GM23338 (cell line): ENCODE measurements around the gene CHD2. TPM values are rescaled to one million over a fixed set of nuclear protein-coding genes. Genes with fewer than 3 reads are reported as not detected.

Source experiments
- ATAC-seq: fragments of 200-7000 bp; cut with Tn5 transposase; 3 replicates; pipeline ENCODE4 v1.9.1; 2020
- DNase-seq: peaks from one replicate; pipeline ENCODE4 v3.0.0-alpha.2; 2015; ENCODE audit warnings: low spot score
- H2AFZ ChIP-seq: fragments of 200-600 bp; sonication (generic); 2 replicates; pipeline ENCODE4 v1.8.0; 2016; ENCODE audit warnings: antibody characterized with exemption, mild to moderate bottlenecking, moderate library complexity
- H3F3A ChIP-seq: fragments of 200-600 bp; sonication (generic); replicated peaks from 2 replicates; pipeline ENCODE4 v1.8.0; 2017; ENCODE audit warnings: antibody characterized with exemption, mixed run types, low read depth
- H3K27ac ChIP-seq: fragments of 200-600 bp; sonication (generic); 2 replicates; pipeline ENCODE4 v1.6.1; 2016; ENCODE audit warnings: low read depth
- H3K27me3 ChIP-seq: fragments of 200-600 bp; sonication (generic); 2 replicates; pipeline ENCODE4 v1.8.0; 2016; ENCODE audit warnings: mild to moderate bottlenecking, mixed run types, moderate library complexity; ENCODE audit not compliant: insufficient read depth
- H3K36me3 ChIP-seq: fragments of 200-600 bp; sonication (generic); 2 replicates; pipeline ENCODE4 v1.8.0; 2016; ENCODE audit warnings: mild to moderate bottlenecking; ENCODE audit not compliant: insufficient read depth
- H3K4me1 ChIP-seq: fragments of 200-600 bp; sonication (generic); 2 replicates; pipeline ENCODE4 v1.8.0; 2016; ENCODE audit warnings: mild to moderate bottlenecking, moderate library complexity; ENCODE audit not compliant: insufficient read depth
- H3K4me2 ChIP-seq: fragments of 200-600 bp; sonication (generic); 2 replicates; pipeline ENCODE4 v1.7.1; 2017; ENCODE audit warnings: mixed run types
- H3K4me3 ChIP-seq: fragments of 200-600 bp; sonication (generic); 2 replicates; pipeline ENCODE4 v1.6.1; 2016; ENCODE audit warnings: mixed run types
- H3K79me2 ChIP-seq: fragments of 200-600 bp; sonication (generic); replicated peaks from 2 replicates; pipeline ENCODE4 v1.8.0; 2017; ENCODE audit warnings: mild to moderate bottlenecking; ENCODE audit not compliant: insufficient read depth
- H3K9me2 ChIP-seq: fragments of 200-600 bp; sonication (generic); 2 replicates; pipeline ENCODE4 v1.8.0; 2017; ENCODE audit not compliant: insufficient read depth
- H4K20me1 ChIP-seq: fragments of 200-600 bp; sonication (generic); replicated peaks from 2 replicates; pipeline ENCODE4 v1.8.0; 2017; ENCODE audit warnings: mild to moderate bottlenecking; ENCODE audit not compliant: insufficient read depth
- H3K27ac Mint-ChIP-seq: 2 replicates; pipeline ENCODE4 v1.8.0; 2020; ENCODE audit warnings: inconsistent platforms, mild to moderate bottlenecking, moderate library complexity, mixed read lengths
- H3K27me3 Mint-ChIP-seq: 3 replicates; pipeline ENCODE4 v1.8.0; 2022; ENCODE audit warnings: low read depth, mild to moderate bottlenecking, moderate library complexity, mixed read lengths, inconsistent platforms; ENCODE audit not compliant: insufficient read depth, poor library complexity
- H3K36me3 Mint-ChIP-seq: 3 replicates; pipeline ENCODE4 v1.8.0; 2021; ENCODE audit warnings: low read depth, mild to moderate bottlenecking, inconsistent platforms, moderate library complexity, mixed read lengths
- H3K4me1 Mint-ChIP-seq: 3 replicates; pipeline ENCODE4 v1.8.0; 2020; ENCODE audit warnings: mild to moderate bottlenecking, inconsistent platforms, mixed read lengths
- H3K4me3 Mint-ChIP-seq: 3 replicates; pipeline ENCODE4 v1.8.0; 2021; ENCODE audit warnings: moderate library complexity, mild to moderate bottlenecking, inconsistent platforms, mixed read lengths
- H3K9me3 Mint-ChIP-seq: 3 replicates; pipeline ENCODE4 v1.8.0; 2020; ENCODE audit warnings: moderate library complexity, mild to moderate bottlenecking, inconsistent platforms, mixed read lengths
- CREB1 ChIP-seq: fragments of 250-450 bp; sonication (Bioruptor Pico); IDR thresholded peaks from 2 replicates; pipeline ENCODE4 v1.5.0; 2020; ENCODE audit warnings: low read depth, mild to moderate bottlenecking, moderate library complexity
- EZH2 ChIP-seq: fragments of 200-600 bp; sonication (generic); IDR thresholded peaks from one replicate; pipeline ENCODE4 v1.8.0; 2017; ENCODE audit warnings: antibody characterized with exemption, mild to moderate bottlenecking, low read depth; ENCODE audit not compliant: unreplicated experiment
- EZH2phosphoT487 ChIP-seq: fragments of 200-600 bp; sonication (generic); IDR thresholded peaks from one replicate; pipeline ENCODE4 v1.8.1; 2018; ENCODE audit warnings: antibody characterized with exemption; ENCODE audit not compliant: unreplicated experiment
- JUNB ChIP-seq: IDR thresholded peaks from one replicate; pipeline ENCODE4 v1.6.1; 2016; ENCODE audit warnings: antibody characterized with exemption; ENCODE audit not compliant: unreplicated experiment
- NANOG ChIP-seq: IDR thresholded peaks from 2 replicates; pipeline ENCODE4 v1.6.1; 2016; ENCODE audit warnings: antibody characterized with exemption, borderline replicate concordance
- POLR2AphosphoS5 ChIP-seq: IDR thresholded peaks from 2 replicates; pipeline ENCODE4 v1.6.1; 2016; ENCODE audit warnings: antibody characterized with exemption, low read depth
- STAT1 ChIP-seq: IDR thresholded peaks from one replicate; pipeline ENCODE4 v1.6.1; 2016; ENCODE audit warnings: antibody characterized with exemption; ENCODE audit not compliant: unreplicated experiment
- ZNF114 ChIP-seq: fragments of 250-450 bp; sonication (Bioruptor Pico); IDR thresholded peaks from 2 replicates; pipeline ENCODE4 v1.5.0; 2020; ENCODE audit warnings: mild to moderate bottlenecking, moderate library complexity
- ZNF331 ChIP-seq: fragments of 250-450 bp; sonication (Bioruptor Pico); IDR thresholded peaks from 2 replicates; pipeline ENCODE4 v1.5.0; 2020; ENCODE audit warnings: low read depth, mild to moderate bottlenecking, moderate library complexity
- polyA plus RNA-seq: library from polyadenylated mRNA; unstranded; fragments of >200 nt; fragmentation: Nextera tagmentation; extraction: Ambion mirVana; gene quantifications from 2 replicates; pipeline ENCODE4 v1.2.1, GENCODE V29; 2016
- total RNA-seq: library from RNA; depleted of rRNA; stranded (reverse); fragments of >200 nt; shearing (Covaris generic); gene quantifications from 2 replicates; pipeline ENCODE4 v1.2.3, GENCODE V29; 2014
- TF ChIP-seq, protein P1 (sequence below): fragments of 250-450 bp; sonication (Bioruptor Pico); IDR thresholded peaks from 2 replicates; pipeline ENCODE4 v1.5.0; 2020; ENCODE audit warnings: mild to moderate bottlenecking, moderate library complexity
- TF ChIP-seq, protein P2 (sequence below): IDR thresholded peaks from one replicate; pipeline ENCODE4 v1.6.1; 2018; ENCODE audit warnings: antibody characterized with exemption; ENCODE audit not compliant: unreplicated experiment
- TF ChIP-seq, protein P3 (sequence below): IDR thresholded peaks from 2 replicates; pipeline ENCODE4 v1.6.1; 2016; ENCODE audit warnings: antibody characterized with exemption
- TF ChIP-seq, protein P4 (sequence below), 2 experiments: fragments of 200-600 bp in 1 of 2; sonication (generic) in 1 of 2; conservative IDR thresholded peaks; 2 replicates each; pipeline versions ENCODE4 v1.5.1 to v1.6.1; 2016 to 2017; ENCODE audit warnings: antibody characterized with exemption in 2 of 2, low read depth in 2 of 2, mild to moderate bottlenecking in 2 of 2, moderate library complexity in 1 of 2

CHD2 gene
- total and polyA plus RNA-seq, 2 experiments from 2014 or later = 119 to 130 TPM

DNA sequence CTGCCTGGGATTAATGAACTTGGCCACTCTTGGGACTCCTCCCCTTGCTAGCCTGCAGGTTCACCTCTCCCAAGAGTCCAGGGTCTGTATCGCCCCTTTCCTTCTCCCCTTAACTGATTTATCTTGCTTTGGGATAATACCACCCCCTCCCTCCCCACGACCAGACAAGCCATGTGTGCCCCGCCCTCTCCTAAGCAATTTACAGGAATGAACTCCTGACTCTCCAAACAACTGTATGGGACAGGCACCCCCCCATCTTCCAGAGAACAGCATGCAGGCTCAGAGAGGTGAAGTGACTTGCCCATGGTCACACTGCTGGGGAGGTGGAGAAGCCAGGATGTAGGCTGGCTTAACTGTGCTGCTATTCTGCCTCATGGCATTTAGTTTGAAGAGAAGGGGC, 142.1 kb downstream of the CHD2 start:
- no peak overlapping the region for H3K4me3 Mint-ChIP-seq
- no peaks in the 10 kb centered on the region for H3K79me2 ChIP-seq
- peaks cover 6% of the 10 kb centered on the region; the same call in 1 of the 2 replicates for H4K20me1 ChIP-seq
- H3K36me3 Mint-ChIP-seq = peaks cover 52% of the 10 kb centered on the region
- no peaks in the 10 kb centered on the region for H3F3A ChIP-seq
- TF ChIP-seq, protein P1, sequence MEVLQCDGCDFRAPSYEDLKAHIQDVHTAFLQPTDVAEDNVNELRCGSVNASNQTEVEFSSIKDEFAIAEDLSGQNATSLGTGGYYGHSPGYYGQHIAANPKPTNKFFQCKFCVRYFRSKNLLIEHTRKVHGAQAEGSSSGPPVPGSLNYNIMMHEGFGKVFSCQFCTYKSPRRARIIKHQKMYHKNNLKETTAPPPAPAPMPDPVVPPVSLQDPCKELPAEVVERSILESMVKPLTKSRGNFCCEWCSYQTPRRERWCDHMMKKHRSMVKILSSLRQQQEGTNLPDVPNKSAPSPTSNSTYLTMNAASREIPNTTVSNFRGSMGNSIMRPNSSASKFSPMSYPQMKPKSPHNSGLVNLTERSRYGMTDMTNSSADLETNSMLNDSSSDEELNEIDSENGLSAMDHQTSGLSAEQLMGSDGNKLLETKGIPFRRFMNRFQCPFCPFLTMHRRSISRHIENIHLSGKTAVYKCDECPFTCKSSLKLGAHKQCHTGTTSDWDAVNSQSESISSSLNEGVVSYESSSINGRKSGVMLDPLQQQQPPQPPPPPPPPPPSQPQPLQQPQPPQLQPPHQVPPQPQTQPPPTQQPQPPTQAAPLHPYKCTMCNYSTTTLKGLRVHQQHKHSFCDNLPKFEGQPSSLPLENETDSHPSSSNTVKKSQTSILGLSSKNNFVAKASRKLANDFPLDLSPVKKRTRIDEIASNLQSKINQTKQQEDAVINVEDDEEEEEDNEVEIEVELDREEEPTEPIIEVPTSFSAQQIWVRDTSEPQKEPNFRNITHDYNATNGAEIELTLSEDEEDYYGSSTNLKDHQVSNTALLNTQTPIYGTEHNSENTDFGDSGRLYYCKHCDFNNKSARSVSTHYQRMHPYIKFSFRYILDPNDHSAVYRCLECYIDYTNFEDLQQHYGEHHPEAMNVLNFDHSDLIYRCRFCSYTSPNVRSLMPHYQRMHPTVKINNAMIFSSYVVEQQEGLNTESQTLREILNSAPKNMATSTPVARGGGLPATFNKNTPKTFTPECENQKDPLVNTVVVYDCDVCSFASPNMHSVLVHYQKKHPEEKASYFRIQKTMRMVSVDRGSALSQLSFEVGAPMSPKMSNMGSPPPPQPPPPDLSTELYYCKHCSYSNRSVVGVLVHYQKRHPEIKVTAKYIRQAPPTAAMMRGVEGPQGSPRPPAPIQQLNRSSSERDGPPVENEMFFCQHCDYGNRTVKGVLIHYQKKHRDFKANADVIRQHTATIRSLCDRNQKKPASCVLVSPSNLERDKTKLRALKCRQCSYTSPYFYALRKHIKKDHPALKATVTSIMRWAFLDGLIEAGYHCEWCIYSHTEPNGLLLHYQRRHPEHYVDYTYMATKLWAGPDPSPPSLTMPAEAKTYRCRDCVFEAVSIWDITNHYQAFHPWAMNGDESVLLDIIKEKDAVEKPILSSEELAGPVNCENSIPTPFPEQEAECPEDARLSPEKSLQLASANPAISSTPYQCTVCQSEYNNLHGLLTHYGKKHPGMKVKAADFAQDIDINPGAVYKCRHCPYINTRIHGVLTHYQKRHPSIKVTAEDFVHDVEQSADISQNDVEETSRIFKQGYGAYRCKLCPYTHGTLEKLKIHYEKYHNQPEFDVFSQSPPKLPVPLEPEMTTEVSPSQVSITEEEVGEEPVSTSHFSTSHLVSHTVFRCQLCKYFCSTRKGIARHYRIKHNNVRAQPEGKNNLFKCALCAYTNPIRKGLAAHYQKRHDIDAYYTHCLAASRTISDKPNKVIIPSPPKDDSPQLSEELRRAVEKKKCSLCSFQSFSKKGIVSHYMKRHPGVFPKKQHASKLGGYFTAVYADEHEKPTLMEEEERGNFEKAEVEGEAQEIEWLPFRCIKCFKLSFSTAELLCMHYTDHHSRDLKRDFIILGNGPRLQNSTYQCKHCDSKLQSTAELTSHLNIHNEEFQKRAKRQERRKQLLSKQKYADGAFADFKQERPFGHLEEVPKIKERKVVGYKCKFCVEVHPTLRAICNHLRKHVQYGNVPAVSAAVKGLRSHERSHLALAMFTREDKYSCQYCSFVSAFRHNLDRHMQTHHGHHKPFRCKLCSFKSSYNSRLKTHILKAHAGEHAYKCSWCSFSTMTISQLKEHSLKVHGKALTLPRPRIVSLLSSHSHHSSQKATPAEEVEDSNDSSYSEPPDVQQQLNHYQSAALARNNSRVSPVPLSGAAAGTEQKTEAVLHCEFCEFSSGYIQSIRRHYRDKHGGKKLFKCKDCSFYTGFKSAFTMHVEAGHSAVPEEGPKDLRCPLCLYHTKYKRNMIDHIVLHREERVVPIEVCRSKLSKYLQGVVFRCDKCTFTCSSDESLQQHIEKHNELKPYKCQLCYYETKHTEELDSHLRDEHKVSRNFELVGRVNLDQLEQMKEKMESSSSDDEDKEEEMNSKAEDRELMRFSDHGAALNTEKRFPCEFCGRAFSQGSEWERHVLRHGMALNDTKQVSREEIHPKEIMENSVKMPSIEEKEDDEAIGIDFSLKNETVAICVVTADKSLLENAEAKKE = no peak
- TF ChIP-seq CREB1 (CRISPR knock-in tag) (no peak), ZNF331 (CRISPR knock-in tag) (no peak), NANOG (no peak), ZNF114 (CRISPR knock-in tag) (no peak), EZH2 (no peak), STAT1 (no peak), POLR2AphosphoS5 (no peak; the same call in 1 of the 2 replicates), JUNB (no peak), EZH2phosphoT487 (no peak)
- TF ChIP-seq, protein P2, sequence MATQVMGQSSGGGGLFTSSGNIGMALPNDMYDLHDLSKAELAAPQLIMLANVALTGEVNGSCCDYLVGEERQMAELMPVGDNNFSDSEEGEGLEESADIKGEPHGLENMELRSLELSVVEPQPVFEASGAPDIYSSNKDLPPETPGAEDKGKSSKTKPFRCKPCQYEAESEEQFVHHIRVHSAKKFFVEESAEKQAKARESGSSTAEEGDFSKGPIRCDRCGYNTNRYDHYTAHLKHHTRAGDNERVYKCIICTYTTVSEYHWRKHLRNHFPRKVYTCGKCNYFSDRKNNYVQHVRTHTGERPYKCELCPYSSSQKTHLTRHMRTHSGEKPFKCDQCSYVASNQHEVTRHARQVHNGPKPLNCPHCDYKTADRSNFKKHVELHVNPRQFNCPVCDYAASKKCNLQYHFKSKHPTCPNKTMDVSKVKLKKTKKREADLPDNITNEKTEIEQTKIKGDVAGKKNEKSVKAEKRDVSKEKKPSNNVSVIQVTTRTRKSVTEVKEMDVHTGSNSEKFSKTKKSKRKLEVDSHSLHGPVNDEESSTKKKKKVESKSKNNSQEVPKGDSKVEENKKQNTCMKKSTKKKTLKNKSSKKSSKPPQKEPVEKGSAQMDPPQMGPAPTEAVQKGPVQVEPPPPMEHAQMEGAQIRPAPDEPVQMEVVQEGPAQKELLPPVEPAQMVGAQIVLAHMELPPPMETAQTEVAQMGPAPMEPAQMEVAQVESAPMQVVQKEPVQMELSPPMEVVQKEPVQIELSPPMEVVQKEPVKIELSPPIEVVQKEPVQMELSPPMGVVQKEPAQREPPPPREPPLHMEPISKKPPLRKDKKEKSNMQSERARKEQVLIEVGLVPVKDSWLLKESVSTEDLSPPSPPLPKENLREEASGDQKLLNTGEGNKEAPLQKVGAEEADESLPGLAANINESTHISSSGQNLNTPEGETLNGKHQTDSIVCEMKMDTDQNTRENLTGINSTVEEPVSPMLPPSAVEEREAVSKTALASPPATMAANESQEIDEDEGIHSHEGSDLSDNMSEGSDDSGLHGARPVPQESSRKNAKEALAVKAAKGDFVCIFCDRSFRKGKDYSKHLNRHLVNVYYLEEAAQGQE = no peak
- TF ChIP-seq, protein P3, sequence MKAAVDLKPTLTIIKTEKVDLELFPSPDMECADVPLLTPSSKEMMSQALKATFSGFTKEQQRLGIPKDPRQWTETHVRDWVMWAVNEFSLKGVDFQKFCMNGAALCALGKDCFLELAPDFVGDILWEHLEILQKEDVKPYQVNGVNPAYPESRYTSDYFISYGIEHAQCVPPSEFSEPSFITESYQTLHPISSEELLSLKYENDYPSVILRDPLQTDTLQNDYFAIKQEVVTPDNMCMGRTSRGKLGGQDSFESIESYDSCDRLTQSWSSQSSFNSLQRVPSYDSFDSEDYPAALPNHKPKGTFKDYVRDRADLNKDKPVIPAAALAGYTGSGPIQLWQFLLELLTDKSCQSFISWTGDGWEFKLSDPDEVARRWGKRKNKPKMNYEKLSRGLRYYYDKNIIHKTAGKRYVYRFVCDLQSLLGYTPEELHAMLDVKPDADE = no peak
- TF ChIP-seq, protein P4, sequence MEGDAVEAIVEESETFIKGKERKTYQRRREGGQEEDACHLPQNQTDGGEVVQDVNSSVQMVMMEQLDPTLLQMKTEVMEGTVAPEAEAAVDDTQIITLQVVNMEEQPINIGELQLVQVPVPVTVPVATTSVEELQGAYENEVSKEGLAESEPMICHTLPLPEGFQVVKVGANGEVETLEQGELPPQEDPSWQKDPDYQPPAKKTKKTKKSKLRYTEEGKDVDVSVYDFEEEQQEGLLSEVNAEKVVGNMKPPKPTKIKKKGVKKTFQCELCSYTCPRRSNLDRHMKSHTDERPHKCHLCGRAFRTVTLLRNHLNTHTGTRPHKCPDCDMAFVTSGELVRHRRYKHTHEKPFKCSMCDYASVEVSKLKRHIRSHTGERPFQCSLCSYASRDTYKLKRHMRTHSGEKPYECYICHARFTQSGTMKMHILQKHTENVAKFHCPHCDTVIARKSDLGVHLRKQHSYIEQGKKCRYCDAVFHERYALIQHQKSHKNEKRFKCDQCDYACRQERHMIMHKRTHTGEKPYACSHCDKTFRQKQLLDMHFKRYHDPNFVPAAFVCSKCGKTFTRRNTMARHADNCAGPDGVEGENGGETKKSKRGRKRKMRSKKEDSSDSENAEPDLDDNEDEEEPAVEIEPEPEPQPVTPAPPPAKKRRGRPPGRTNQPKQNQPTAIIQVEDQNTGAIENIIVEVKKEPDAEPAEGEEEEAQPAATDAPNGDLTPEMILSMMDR (conservative IDR thresholded peaks at IDR 0.05; ENCODE audit: low read depth in 2 of 2) = no peak
- no peak overlapping the region for H3K27ac Mint-ChIP-seq
- H3K27me3 Mint-ChIP-seq = peaks cover 14% of the 10 kb centered on the region
- no peaks in the 10 kb centered on the region for H3K9me2 ChIP-seq
- no peaks in the 10 kb centered on the region for H3K4me1 ChIP-seq
- no peak overlapping the region for H3K27ac ChIP-seq
- H3K4me3 ChIP-seq = no peak overlapping the region
- no peaks in the 10 kb centered on the region for H3K27me3 ChIP-seq
- H3K4me1 Mint-ChIP-seq = peaks cover 3% of the 10 kb centered on the region; the same call in 2 of the 3 replicates
- DNase-seq (no peak), ATAC-seq (no peak)
- H3K4me2 ChIP-seq = no peak overlapping the region
- H3K9me3 Mint-ChIP-seq = peaks cover 17% of the 10 kb centered on the region
- peaks cover 3% of the 10 kb centered on the region; the same call in 1 of the 2 replicates for H3K36me3 ChIP-seq
- H2AFZ ChIP-seq = no peak overlapping the region
